Astrocyte of the hippocampus (primary cell): ENCODE measurements around the gene GSTA2.
"Not testable (repeated sequence)": the region's sequence is repeated elsewhere in the genome, so short reads cannot be mapped to it uniquely, and the experiment has no call there.

Experiments used
- DNase-seq: peaks from one replicate; pipeline ENCODE4 v3.0.0; 2011; ENCODE audit warnings: low read depth, low spot score

Gene GSTA2

GRCh38 chr6:52726193-52726542, 37.1 kb downstream of the GSTA2 start:
- no peak for DNase-seq

DNA sequence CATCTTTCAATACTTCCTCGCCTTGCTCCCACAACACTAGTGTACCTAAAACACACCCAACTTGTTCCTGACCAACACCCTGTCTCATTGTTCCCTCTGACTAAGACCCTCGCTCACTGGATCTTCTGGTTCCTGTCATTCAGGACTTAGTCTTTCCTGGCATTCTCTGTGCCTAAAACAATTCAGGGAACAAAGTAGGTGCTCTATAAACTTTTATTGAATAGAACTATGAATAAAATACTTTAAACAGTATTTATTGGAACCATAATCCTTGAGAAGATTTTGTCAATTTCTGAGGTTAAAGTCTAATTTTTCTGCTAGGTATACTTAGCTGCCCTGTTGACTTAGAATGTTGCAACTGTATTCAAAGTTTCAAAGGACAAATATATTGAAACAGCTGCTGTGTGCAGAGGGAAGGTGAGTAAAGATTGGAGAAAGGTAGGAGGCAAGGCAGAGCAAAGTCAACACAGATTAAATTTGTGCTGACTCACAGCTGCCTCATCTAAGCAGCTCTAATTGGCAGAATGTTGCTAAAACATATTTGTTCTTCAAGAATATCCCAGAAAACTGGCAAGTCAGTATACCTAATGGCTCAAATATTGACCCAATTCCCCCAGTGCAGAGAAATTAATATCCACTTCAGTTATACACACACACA, 37.6 kb downstream of the GSTA2 start:
- peak; percentile 27 for DNase-seq

GRCh38 chr6:52725143-52725534, 38.1 kb downstream of the GSTA2 start:
- DNase-seq: no peak

DNA sequence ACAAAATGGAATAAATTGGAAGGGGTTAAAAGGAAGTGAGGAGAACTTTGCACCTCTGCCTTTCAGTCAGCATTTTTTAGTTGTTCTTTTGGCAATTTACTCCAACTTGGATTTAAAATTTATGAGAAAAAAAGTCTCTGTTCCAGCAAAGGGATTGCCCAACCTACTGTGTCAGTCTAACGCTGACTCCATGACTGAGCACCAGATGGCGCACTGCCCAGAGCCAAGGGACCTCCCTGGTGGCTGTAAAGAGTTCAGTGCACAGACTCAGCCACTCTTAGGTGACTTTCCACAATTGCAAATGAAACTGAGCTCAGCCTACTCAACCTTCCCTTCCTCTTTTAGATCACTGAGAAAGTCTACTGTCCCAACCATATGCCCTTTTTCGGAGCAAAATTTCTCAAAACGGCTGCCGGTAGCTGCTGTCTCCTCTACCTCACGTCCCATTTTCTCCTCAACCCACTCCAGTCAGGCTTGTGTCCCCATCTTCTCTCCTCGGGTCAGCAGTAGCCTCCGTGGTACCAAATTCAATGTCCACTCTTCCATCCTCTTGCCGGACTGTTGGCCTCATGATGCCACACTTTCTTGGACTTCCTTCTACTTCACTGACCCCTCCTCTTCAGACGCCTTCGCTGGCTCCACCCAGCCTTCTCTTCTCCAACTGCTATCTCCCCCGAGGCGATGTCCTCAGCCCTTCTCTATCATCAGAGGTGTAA, 38.7 kb downstream of the GSTA2 start:
- DNase-seq: peak; percentile 77

GRCh38 chr6:52724042-52724405, 39.3 kb downstream of the GSTA2 start:
- DNase-seq: peak; percentile 69

DNA sequence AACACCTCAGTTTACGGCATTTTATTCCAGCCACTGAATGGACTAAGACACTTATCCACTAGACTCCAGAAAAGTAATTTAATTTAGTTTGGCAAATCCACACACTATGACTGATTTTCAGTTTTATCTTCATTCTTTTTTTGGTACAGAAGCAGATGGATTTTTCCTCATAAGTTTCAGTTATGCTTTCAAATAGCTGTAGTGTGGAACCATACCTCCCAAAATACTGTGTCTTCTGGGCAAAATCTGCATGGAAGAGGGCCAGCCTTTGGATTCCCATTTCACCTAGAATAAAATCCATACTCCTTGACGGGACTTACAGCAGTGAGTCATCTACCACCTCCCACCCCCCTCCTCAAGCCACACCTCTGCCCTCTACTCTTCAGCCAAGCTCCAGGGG, 43.0 kb downstream of the GSTA2 start:
- DNase-seq: no peak

DNA sequence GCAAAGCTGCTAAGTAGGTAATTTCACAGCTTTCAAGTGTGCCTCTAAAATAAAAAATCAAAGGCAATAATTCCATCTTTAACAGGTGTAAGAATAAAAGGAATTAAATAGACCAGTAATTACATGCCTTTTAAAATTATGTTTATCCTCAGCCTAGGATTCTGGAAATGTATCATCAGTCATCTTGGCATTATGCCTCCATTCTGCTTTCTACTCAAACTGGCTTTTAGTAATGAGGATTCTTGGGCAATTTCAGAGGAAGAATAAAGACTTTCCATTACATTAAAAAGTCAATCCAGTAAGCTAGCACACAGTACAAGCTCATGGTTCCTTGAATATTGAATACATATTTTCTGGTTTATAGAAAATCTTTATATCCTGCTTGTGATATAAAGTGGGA, 44.7 kb downstream of the GSTA2 start:
- no peak for DNase-seq

DNA sequence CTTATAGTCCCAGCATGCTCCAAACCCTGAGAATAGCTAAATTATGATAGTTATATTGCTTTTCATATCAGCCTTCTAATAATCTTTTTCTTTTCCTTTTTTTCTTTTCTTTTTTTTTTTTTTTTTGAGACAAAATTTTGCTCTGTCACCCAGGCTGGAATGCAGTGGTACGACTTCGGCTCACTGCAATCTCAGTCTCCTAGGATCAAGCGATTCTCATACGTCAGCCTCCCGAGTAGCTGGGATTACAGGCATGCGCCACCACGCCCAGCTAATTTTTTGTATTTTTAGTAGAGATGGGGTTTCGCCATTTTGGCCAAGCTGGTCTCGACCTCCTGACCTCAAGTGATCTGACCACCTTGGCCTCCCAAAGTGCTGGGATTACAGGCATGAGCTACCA, 48.5 kb downstream of the GSTA2 start:
- not testable (repeated sequence) for DNase-seq

DNA sequence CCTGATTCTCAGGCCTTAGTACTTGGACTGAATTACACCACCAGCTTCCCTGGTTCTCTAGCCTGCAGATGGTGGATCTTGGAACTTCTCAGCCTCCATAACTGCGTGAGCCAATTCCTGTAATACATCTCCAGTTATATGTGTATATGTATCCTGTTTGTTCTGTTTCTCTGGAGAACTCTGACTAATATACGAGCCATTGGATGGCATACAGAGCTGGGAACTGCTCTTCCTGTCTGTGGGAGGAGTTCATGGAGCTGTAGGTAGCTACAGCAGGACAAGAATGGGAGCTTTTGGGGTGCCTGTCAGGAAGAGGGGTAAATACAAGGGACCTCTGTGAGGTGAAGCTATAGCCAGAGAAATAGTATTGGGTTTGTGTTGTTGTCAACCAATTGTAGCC, 51.1 kb downstream of the GSTA2 start:
- no peak for DNase-seq

DNA sequence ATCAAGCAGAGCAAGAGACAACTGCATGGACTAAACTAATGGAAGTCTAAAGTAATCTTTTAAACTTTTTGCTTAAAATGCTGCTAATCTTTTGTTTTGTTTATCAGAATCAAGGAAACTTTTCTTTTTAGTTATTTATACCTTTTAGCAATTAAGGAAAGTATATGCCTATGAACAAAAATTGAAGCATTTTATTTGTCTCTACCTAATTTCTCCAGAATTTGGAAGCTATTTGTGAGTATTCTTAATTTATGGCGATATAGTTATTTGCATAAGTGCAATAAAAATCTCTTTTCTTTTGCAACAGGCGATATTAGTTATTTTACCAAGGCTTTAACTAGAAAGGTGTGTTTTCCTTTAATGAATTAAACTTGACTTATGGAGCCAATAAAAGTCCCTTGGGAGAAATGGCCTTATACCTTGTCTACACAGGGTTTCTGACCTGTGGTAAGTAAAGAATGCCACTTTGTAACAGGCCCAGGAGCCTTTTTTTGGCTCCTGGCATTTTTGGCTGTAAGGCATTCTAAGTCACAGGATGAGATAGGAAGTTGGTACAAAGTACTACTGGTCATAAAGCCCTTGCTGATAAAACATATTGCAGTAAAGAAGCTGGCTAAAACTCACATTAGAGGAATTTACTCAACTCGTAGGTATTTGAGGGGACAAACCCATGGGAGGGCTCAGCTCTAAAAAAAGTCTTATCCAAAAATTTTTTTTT, 55.2 kb downstream of the GSTA2 start:
- no peak for DNase-seq

- DNase-seq: no peak
Measured at GRCh38 chr6:52706001-52706400, 57.3 kb downstream of the GSTA2 start.

- not testable (repeated sequence) for DNase-seq
Measured at GRCh38 chr6:52704781-52705502, 58.3 kb downstream of the GSTA2 start.

DNA sequence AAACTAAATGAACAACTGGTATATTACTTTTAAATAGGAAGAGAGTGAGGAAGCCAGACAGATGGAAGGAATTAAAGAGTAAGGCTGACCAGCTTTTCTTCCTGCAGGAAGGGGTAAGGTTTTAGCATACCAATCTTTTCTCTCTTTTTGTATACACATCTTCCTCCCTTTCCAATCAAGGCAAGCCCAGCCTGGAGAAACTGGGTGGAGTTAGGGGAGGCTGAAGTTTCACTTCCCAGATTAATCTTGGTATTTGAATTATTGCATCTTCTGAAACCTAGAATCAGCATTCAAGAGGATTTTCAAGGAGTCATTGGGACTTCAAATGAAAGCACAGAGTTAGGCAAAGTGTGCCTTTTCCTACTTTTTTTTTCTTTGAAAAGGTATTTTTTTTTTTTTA, 59.2 kb downstream of the GSTA2 start:
- no peak for DNase-seq
